Measurements from ENCODE around the gene PGAP2.

The PGAP2 gene

DNA sequence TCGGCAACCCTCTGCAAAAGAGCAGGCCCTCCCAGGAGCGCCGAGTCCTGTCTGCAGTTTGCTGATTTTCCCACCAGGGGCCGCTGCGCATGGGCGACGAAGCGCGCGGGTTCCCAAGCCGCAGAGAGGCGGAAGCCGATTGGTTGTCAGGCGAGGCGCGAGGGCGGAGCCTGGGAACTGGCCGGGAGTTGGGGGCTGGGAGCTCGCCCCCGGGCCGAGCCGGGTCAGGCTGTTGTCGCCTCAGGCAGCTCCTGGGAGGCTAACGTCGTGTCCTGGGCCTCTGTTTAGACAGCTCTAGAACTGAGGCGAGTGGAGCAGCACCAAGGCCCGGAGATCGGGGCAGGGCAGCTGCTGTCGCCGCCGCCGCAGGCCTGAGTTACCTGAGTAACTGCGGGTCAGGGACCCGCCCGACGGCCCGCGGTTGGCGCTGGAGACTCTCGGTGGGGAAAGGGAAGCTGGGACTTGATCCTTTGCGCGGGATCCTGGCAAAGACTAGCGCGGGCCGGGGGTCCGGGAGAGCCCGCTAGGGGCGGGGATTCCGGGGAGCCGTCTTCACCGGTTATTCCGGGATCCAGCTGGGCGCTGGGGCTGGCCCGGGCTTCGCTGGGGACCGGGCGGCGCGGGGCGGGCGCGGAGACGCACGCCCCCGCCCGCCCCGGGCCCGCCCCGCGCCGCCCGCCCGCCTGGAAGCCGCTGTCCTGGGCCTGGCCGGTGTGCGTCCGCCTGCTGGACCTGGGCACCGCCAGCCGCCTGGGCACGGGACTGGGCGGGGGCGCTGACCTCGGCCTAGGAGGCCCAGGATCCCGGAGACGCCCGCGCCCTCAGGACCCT lies 46.8 kb downstream of the PGAP2 start, which contains the start of gene STIM1 (continued):
- TF ChIP-seq ZNF701 (tag by site-specific recombination; IDR thresholded peaks at IDR 0.05): no peak
- no peak for TF ChIP-seq SCRT1 (tag by site-specific recombination; IDR thresholded peaks at IDR 0.05; ENCODE audit: borderline replicate concordance)
- TF ChIP-seq ZNF585B (tag by site-specific recombination; IDR thresholded peaks at IDR 0.05): no peak
- no peak for TF ChIP-seq ZNF426 (tag by site-specific recombination; IDR thresholded peaks at IDR 0.05)
- TF ChIP-seq, protein P1, sequence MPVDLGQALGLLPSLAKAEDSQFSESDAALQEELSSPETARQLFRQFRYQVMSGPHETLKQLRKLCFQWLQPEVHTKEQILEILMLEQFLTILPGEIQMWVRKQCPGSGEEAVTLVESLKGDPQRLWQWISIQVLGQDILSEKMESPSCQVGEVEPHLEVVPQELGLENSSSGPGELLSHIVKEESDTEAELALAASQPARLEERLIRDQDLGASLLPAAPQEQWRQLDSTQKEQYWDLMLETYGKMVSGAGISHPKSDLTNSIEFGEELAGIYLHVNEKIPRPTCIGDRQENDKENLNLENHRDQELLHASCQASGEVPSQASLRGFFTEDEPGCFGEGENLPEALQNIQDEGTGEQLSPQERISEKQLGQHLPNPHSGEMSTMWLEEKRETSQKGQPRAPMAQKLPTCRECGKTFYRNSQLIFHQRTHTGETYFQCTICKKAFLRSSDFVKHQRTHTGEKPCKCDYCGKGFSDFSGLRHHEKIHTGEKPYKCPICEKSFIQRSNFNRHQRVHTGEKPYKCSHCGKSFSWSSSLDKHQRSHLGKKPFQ (tag by site-specific recombination; IDR thresholded peaks at IDR 0.05): no peak
- TF ChIP-seq, protein P2, sequence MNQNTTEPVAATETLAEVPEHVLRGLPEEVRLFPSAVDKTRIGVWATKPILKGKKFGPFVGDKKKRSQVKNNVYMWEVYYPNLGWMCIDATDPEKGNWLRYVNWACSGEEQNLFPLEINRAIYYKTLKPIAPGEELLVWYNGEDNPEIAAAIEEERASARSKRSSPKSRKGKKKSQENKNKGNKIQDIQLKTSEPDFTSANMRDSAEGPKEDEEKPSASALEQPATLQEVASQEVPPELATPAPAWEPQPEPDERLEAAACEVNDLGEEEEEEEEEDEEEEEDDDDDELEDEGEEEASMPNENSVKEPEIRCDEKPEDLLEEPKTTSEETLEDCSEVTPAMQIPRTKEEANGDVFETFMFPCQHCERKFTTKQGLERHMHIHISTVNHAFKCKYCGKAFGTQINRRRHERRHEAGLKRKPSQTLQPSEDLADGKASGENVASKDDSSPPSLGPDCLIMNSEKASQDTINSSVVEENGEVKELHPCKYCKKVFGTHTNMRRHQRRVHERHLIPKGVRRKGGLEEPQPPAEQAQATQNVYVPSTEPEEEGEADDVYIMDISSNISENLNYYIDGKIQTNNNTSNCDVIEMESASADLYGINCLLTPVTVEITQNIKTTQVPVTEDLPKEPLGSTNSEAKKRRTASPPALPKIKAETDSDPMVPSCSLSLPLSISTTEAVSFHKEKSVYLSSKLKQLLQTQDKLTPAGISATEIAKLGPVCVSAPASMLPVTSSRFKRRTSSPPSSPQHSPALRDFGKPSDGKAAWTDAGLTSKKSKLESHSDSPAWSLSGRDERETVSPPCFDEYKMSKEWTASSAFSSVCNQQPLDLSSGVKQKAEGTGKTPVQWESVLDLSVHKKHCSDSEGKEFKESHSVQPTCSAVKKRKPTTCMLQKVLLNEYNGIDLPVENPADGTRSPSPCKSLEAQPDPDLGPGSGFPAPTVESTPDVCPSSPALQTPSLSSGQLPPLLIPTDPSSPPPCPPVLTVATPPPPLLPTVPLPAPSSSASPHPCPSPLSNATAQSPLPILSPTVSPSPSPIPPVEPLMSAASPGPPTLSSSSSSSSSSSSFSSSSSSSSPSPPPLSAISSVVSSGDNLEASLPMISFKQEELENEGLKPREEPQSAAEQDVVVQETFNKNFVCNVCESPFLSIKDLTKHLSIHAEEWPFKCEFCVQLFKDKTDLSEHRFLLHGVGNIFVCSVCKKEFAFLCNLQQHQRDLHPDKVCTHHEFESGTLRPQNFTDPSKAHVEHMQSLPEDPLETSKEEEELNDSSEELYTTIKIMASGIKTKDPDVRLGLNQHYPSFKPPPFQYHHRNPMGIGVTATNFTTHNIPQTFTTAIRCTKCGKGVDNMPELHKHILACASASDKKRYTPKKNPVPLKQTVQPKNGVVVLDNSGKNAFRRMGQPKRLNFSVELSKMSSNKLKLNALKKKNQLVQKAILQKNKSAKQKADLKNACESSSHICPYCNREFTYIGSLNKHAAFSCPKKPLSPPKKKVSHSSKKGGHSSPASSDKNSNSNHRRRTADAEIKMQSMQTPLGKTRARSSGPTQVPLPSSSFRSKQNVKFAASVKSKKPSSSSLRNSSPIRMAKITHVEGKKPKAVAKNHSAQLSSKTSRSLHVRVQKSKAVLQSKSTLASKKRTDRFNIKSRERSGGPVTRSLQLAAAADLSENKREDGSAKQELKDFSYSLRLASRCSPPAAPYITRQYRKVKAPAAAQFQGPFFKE (tag by site-specific recombination; IDR thresholded peaks at IDR 0.05; ENCODE audit: borderline replicate concordance): no peak
- TF ChIP-seq WT1 (tag by site-specific recombination; IDR thresholded peaks at IDR 0.05): no peak
- TF ChIP-seq ZEB2 (tag by site-specific recombination; IDR thresholded peaks at IDR 0.05): peak; percentile 73
- TF ChIP-seq, protein P3, sequence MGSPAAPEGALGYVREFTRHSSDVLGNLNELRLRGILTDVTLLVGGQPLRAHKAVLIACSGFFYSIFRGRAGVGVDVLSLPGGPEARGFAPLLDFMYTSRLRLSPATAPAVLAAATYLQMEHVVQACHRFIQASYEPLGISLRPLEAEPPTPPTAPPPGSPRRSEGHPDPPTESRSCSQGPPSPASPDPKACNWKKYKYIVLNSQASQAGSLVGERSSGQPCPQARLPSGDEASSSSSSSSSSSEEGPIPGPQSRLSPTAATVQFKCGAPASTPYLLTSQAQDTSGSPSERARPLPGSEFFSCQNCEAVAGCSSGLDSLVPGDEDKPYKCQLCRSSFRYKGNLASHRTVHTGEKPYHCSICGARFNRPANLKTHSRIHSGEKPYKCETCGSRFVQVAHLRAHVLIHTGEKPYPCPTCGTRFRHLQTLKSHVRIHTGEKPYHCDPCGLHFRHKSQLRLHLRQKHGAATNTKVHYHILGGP (tag by site-specific recombination; IDR thresholded peaks at IDR 0.05): no peak
- TF ChIP-seq ZNF510 (tag by site-specific recombination; IDR thresholded peaks at IDR 0.05; ENCODE audit: insufficient replicate concordance): no peak
- no peak for TF ChIP-seq ZNF157 (tag by site-specific recombination; IDR thresholded peaks at IDR 0.05)
- 0 out of 2 replicates have a peak, but pooled peaks have one; percentile 16 for TF ChIP-seq ZXDB (tag by site-specific recombination; IDR thresholded peaks at IDR 0.05)
- TF ChIP-seq YY2 (tag by site-specific recombination; IDR thresholded peaks at IDR 0.05): no peak
- TF ChIP-seq, protein P4, sequence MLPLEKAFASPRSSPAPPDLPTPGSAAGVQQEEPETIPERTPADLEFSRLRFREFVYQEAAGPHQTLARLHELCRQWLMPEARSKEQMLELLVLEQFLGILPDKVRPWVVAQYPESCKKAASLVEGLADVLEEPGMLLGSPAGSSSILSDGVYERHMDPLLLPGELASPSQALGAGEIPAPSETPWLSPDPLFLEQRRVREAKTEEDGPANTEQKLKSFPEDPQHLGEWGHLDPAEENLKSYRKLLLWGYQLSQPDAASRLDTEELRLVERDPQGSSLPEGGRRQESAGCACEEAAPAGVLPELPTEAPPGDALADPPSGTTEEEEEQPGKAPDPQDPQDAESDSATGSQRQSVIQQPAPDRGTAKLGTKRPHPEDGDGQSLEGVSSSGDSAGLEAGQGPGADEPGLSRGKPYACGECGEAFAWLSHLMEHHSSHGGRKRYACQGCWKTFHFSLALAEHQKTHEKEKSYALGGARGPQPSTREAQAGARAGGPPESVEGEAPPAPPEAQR (tag by site-specific recombination; IDR thresholded peaks at IDR 0.05): no peak
- no peak for TF ChIP-seq ZNF433 (tag by site-specific recombination; IDR thresholded peaks at IDR 0.05; ENCODE audit: low read depth)
- no peak for TF ChIP-seq ZNF792 (tag by site-specific recombination; IDR thresholded peaks at IDR 0.05)
- TF ChIP-seq, protein P5, sequence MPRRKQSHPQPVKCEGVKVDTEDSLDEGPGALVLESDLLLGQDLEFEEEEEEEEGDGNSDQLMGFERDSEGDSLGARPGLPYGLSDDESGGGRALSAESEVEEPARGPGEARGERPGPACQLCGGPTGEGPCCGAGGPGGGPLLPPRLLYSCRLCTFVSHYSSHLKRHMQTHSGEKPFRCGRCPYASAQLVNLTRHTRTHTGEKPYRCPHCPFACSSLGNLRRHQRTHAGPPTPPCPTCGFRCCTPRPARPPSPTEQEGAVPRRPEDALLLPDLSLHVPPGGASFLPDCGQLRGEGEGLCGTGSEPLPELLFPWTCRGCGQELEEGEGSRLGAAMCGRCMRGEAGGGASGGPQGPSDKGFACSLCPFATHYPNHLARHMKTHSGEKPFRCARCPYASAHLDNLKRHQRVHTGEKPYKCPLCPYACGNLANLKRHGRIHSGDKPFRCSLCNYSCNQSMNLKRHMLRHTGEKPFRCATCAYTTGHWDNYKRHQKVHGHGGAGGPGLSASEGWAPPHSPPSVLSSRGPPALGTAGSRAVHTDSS (tag by site-specific recombination; IDR thresholded peaks at IDR 0.05): no peak
- TF ChIP-seq ZNF248 (tag by site-specific recombination; IDR thresholded peaks at IDR 0.05): no peak
- no peak for TF ChIP-seq ZNF623 (tag by site-specific recombination; IDR thresholded peaks at IDR 0.05)
- TF ChIP-seq, protein P6, sequence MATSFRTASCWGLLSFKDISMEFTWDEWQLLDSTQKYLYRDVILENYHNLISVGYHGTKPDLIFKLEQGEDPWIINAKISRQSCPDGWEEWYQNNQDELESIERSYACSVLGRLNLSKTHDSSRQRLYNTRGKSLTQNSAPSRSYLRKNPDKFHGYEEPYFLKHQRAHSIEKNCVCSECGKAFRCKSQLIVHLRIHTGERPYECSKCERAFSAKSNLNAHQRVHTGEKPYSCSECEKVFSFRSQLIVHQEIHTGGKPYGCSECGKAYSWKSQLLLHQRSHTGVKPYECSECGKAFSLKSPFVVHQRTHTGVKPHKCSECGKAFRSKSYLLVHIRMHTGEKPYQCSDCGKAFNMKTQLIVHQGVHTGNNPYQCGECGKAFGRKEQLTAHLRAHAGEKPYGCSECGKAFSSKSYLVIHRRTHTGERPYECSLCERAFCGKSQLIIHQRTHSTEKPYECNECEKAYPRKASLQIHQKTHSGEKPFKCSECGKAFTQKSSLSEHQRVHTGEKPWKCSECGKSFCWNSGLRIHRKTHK (tag by site-specific recombination; IDR thresholded peaks at IDR 0.05): no peak
- TF ChIP-seq, protein P7, sequence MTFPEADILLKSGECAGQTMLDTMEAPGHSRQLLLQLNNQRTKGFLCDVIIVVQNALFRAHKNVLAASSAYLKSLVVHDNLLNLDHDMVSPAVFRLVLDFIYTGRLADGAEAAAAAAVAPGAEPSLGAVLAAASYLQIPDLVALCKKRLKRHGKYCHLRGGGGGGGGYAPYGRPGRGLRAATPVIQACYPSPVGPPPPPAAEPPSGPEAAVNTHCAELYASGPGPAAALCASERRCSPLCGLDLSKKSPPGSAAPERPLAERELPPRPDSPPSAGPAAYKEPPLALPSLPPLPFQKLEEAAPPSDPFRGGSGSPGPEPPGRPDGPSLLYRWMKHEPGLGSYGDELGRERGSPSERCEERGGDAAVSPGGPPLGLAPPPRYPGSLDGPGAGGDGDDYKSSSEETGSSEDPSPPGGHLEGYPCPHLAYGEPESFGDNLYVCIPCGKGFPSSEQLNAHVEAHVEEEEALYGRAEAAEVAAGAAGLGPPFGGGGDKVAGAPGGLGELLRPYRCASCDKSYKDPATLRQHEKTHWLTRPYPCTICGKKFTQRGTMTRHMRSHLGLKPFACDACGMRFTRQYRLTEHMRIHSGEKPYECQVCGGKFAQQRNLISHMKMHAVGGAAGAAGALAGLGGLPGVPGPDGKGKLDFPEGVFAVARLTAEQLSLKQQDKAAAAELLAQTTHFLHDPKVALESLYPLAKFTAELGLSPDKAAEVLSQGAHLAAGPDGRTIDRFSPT (tag by site-specific recombination; IDR thresholded peaks at IDR 0.05): no peak
- TF ChIP-seq ZNF558 (tag by site-specific recombination; IDR thresholded peaks at IDR 0.05): no peak
- peak; percentile 51; the same call in 1 of the 2 replicates for TF ChIP-seq ZNF660 (tag by site-specific recombination; IDR thresholded peaks at IDR 0.05)
